Panc1 (cell line): Measurements from ENCODE around the gene MMP8. TPM values are rescaled to one million over a fixed set of nuclear protein-coding genes. Genes with fewer than 3 reads are reported as not detected.

Source experiments
- ATAC-seq: fragments of 200-7000 bp; cut with Tn5 transposase; 2 replicates; pipeline ENCODE4 v1.9.1; 2020; ENCODE audit warnings: mild to moderate bottlenecking, moderate library complexity
- BruUV-seq: library from RNA; stranded (reverse); fragments of 400-500 nt; replicated peaks from 2 replicates; lab custom pipeline; 2021; lab: Mats Ljungman, UMichigan
- CTCF ChIA-PET: fragments of 300-600 bp; sonication (Branson Sonifier 250); formaldehyde crosslinking; loops from one replicate; lab custom pipeline; 2022; ENCODE audit warnings: antibody characterized with exemption; lab: Charles Lee
- POLR2A ChIA-PET: fragments of 300-600 bp; sonication (Branson Sonifier 250); formaldehyde crosslinking; loops from one replicate; lab custom pipeline; 2022; ENCODE audit warnings: antibody characterized with exemption; lab: Charles Lee
- DNase-seq: peaks from one replicate; pipeline ENCODE4 v3.0.0-alpha.2; 2010; ENCODE audit warnings: low read depth, low spot score
- H3K27ac ChIP-seq: 2 replicates; pipeline ENCODE4 v1.5.1; 2011; ENCODE audit warnings: mild to moderate bottlenecking, low read length, inconsistent platforms
- H3K27me3 ChIP-seq: fragments of 200-500 bp; sonication (Bioruptor generic); 2 replicates; pipeline ENCODE4 v1.6.0; 2014; ENCODE audit warnings: low read length, inconsistent platforms; ENCODE audit not compliant: control insufficient read depth, insufficient read depth
- H3K36me3 ChIP-seq: fragments of 200-500 bp; sonication (Bioruptor generic); 2 replicates; pipeline ENCODE4 v1.5.1; 2014; ENCODE audit warnings: inconsistent platforms, mild to moderate bottlenecking, low read length, moderate library complexity; ENCODE audit not compliant: control insufficient read depth, insufficient read depth
- H3K4me1 ChIP-seq: 2 replicates; pipeline ENCODE4 v1.5.1; 2011; ENCODE audit warnings: inconsistent platforms, mild to moderate bottlenecking, low read length, moderate library complexity; ENCODE audit not compliant: control insufficient read depth, insufficient read depth
- H3K4me3 ChIP-seq, 2 experiments: 2 replicates each; pipeline ENCODE4 v1.5.1; 2011 to 2012; ENCODE audit warnings: low read depth in 2 of 2, low read length in 2 of 2, mild to moderate bottlenecking in 2 of 2, inconsistent platforms in 1 of 2, moderate library complexity in 1 of 2
- H3K9me3 ChIP-seq: fragments of 200-500 bp; sonication (Bioruptor generic); 2 replicates; pipeline ENCODE4 v1.5.1; 2014; ENCODE audit warnings: low read depth, mild to moderate bottlenecking, inconsistent platforms, low read length, moderate library complexity; ENCODE audit not compliant: control insufficient read depth, insufficient read depth
- CTCF ChIP-seq: fragments of 450-650 bp; IDR thresholded peaks from 2 replicates; pipeline ENCODE4 v1.5.1; 2017; ENCODE audit warnings: mild to moderate bottlenecking
- POLR2AphosphoS5 ChIP-seq: IDR thresholded peaks from 2 replicates; pipeline ENCODE4 v1.6.1; 2012; ENCODE audit warnings: mild to moderate bottlenecking, low read depth, low read length, moderate library complexity
- REST ChIP-seq, 2 experiments: IDR thresholded peaks; 2 replicates each; pipeline ENCODE4 v1.6.1; 2011 to 2012; ENCODE audit warnings: low read depth in 2 of 2, control low read depth in 1 of 2, low read length in 1 of 2, mild to moderate bottlenecking in 1 of 2, moderate library complexity in 1 of 2; ENCODE audit not compliant: insufficient read depth in 1 of 2
- SIN3A ChIP-seq: IDR thresholded peaks from 2 replicates; pipeline ENCODE4 v1.6.1; 2012; ENCODE audit warnings: low read depth, mild to moderate bottlenecking, low read length, moderate library complexity, borderline replicate concordance; ENCODE audit not compliant: insufficient read depth
- TCF7L2 ChIP-seq: IDR thresholded peaks from 2 replicates; pipeline ENCODE4 v1.6.1; 2011; ENCODE audit warnings: mild to moderate bottlenecking, low read depth, low read length, inconsistent platforms
- in situ Hi-C: cut with HindIII; loops from 2 replicates; pipeline ENCODE4 v1.10.0; 2016; ENCODE audit warnings: low sequenced_read_pairs, low pct_unique_long_range_greater_than_20kb
- intact Hi-C: fragments of 100-400 bp; cut with micrococcal nuclease; formaldehyde crosslinking; loops from one replicate; pipeline ENCODE4 v1.10.0; 2022; ENCODE audit not compliant: unreplicated experiment
- total RNA-seq: library from RNA; stranded (reverse); gene quantifications from one replicate; pipeline ENCODE4 v1.2.1, GENCODE V29; 2021; ENCODE audit not compliant: unreplicated experiment

MMP8 gene
- total RNA-seq, 1 experiment from 2014 or later: not detected

DNA sequence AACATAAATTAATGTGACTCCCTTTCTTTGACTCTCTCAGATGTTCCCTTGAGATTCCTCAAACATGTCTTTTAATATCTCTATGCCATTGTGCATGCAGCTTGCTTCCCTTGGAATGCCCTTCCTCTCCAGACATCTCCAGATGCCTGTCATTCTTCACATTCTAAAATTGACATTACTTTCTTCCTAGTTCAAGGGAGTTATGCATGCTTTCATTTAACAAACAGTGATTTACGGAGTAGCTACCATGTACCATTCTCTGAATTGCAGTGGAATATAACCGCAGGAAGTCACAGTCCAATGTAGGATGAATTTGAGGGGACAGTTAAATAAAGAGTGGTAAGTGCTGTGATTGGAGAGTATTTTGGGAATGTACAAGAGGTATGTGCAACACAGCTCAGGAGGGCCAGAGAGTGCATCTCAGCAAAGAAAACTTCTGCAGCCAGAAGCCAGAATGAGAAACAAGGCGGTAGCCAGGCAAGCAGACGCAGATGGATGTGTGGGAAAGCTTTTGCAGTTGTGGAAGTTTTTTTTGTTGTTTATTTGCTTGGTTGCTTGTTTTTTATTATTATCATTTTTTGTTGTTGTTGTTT is 37.0 kb upstream of the MMP8 start:
- ATAC-seq (0 out of 2 replicates have a peak, but pooled peaks have one; percentile 33), DNase-seq (no peak)
- Histone ChIP-seq H3K27ac (no peak overlapping the region), H3K9me3 (no peaks in the 10 kb centered on the region), H3K36me3 (no peaks in the 10 kb centered on the region), H3K4me3 (no peak overlapping the region), H3K4me1 (no peaks in the 10 kb centered on the region), H3K27me3 (peaks cover 3% of the 10 kb centered on the region; the same call in 1 of the 2 replicates)
- in situ Hi-C loops: no loop called here
- BruUV-seq: no TSS peak
- intact Hi-C loops: no loop called here
- TF ChIP-seq TCF7L2 (no peak), SIN3A (no peak), CTCF (no peak), REST (IDR thresholded peaks at IDR 0.05; ENCODE audit: insufficient read depth in 1 of 2, low read depth in 2 of 2, low read length in 1 of 2) (no peak)
- ChIA-PET CTCF (no interaction called here), POLR2A (interaction anchor here (0.6 kb wide), 1 partner anchor 293 kb away, joined by 4 read pairs; no protein-coding TSS in a partner anchor)

DNA sequence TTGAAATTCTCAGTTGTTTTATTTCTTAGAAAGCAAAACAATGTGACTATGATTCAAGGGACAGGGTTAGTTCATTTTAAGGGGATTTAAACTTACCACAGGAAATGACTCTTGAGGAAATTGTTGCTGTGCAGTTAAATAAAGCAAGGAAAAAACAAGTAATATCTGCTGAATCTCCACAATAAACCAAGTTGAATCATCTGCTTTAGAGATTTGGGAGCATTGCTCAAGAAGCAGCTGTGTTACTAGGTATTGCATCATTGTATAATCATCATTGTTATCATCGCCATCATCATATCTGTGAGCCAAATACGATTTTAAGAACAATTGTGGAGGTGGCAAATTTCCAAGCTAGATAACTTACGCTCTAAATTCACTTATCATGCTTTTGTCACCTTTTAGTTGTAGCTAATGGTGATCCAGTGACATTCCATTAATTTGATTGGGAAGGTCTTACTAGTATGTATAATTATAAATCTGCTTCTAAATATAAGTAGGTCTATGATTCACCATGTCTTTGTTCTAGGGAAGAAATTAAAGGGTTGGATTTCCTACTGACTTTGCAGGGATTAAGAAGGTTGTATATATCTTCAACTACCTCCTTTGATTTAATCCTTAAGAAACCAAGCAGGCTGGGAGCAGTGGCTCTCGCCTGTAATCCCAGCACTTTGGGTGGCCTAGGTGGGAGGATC is 35.7 kb upstream of the MMP8 start:
- in situ Hi-C loops: no loop called here
- H3K4me1 ChIP-seq: no peaks in the 10 kb centered on the region
- ChIA-PET POLR2A (no interaction called here), CTCF (no interaction called here)
- H3K27me3 ChIP-seq: peaks cover 3% of the 10 kb centered on the region; the same call in 1 of the 2 replicates
- no peak overlapping the region for H3K27ac ChIP-seq
- intact Hi-C loops: no loop called here
- TF ChIP-seq POLR2AphosphoS5: no peak
- TF ChIP-seq REST (IDR thresholded peaks at IDR 0.05; ENCODE audit: insufficient read depth in 1 of 2, low read depth in 2 of 2, low read length in 1 of 2): no peak
- TF ChIP-seq CTCF: no peak
- TF ChIP-seq TCF7L2: no peak
- TF ChIP-seq SIN3A: no peak
- no peaks in the 10 kb centered on the region for H3K36me3 ChIP-seq
- DNase-seq (no peak), ATAC-seq (no peak; the same call in 1 of the 2 replicates)
- no peaks in the 10 kb centered on the region for H3K9me3 ChIP-seq
- H3K4me3 ChIP-seq: no peak overlapping the region
- BruUV-seq: no TSS peak
